Activated T-cell treated with anti-CD3 and anti-CD28 coated beads for 1 hour (primary cell): ENCODE measurements around the gene MRTFA.
"Not testable (repeated sequence)": the region's sequence is repeated elsewhere in the genome, so short reads cannot be mapped to it uniquely, and the experiment has no call there.

Source experiments
- DNase-seq: peaks from one replicate; pipeline ENCODE4 v3.0.0-alpha.2; 2020; ENCODE audit warnings: low read depth

The MRTFA gene

DNA sequence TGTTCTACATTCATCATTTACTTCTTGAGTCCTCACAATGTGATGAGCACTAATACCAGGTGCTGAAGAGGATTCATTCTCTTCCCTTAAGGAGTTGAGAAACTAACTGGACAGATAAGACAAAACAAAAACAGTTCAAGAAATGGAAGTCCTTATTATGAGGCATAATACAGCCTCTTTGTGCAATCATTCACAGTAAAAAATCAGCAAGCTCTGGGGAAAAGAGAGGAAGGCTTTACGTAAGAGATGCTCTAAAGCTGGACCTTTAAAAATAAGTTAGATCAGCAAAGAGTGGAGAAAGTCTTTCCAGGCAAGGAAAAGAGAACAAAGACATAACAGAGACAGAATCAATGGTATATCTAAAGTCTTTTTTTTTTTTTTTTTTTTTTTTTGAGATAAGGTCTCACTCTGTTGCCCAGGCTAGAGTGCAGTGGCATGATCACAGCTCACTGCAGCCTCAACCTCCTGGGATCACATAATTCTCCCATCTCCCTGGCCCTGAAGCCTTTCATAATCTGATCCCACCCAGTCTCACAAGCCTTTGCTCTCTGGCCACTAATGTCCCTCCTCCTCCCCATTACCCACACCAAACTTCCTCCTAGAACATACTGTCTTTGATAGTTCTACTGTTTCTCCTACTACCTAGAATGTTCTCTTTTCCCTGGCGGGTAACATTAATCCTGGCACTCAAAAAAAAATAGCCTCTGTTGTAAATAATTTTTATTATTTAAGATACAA is 40.9 kb downstream of the MRTFA start:
- DNase-seq: no peak

GRCh38 chr22:40594924-40595323 is 41.6 kb downstream of the MRTFA start:
- no peak for DNase-seq

DNA sequence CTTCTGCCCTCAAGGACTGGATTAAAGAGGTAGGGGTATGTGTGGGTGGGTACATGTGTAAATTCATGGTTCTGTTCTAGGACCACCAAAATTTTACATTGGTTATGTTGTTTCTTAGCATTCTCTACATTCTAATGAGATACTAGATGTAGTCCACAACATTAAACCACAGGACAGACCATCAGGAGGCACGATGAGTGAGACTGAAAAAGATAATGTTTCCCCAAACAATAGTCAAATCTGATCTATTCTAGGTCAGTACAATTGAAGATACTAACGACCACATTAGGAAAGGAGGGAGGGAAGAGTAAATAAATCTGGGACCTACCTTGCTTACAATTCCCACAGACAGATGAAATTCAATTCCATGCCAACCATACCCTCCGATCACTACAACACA is 42.2 kb downstream of the MRTFA start:
- no peak for DNase-seq

DNA sequence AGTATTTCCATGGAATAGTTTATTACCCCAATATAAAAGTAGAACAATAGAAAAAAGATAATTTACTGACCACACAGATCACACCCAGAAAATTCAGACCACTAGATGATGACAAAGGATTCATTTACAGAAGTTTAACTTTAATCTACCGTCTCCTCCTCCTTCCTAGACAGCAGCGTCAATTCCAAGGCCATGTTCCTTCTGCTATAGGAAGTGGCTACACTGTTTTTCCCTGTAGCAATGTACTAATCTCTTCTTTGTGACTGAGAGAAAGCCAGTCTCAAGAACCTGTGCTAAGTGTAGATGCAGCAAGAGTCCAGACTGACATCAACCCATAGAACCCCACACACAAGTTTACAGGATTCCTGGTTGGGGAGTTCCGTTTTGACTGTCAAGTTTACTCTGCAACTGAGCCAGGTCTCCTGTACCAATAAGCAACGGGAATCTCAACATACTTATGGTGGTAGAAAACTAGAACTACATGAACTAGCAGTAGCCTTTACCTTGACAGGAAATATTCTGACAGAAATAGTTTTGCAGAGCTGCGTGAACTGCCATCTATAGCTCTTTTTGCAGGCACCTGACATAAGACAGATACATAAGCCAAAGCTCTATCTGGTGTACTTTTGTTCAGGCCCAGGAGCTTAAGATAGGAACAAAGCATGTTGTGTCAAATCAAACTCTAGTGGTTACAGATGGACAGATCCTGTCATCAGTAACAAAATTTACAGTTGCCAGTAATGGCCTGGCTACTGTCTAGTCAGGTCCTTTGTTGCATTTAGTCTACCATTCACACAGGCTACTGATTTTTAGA is 42.9 kb downstream of the MRTFA start:
- DNase-seq: no peak

DNA sequence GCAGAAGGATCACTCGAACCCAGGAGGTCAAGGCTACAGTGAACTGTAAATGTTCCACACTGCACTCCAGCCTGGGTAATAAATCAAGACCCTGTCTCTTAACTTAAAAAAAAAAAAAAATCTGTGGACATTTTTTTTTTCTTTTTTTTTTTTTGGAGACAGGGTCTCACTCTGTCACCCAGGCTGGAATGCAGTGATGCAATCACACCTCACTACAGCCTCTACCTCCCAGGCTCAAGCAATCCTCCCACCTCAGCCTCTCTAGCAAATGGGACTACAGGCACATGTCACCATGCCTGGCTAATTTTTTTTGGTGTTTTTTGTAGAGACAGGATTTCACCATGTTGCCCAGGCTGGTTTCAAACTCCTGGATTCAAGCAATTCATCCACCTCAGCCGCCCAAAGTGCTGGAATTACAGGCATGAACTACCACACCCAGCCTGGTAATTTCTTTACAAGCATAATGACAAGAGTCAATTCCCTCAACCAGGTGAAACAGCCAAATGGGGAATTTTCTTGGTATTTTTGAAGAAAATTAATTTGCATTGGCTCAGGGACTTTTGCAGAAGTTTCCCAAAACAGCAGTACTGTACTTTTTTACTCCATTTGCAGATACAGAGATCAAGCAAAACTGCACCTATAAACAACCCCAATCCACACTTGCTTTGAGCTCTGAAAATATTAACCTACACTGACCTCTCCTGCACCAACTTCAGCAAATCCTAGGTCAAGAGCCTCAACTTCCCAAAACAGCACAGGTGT is 44.0 kb downstream of the MRTFA start:
- no peak for DNase-seq

- no peak for DNase-seq
Observed at GRCh38 chr22:40588726-40589125, 47.8 kb downstream of the MRTFA start.

DNA sequence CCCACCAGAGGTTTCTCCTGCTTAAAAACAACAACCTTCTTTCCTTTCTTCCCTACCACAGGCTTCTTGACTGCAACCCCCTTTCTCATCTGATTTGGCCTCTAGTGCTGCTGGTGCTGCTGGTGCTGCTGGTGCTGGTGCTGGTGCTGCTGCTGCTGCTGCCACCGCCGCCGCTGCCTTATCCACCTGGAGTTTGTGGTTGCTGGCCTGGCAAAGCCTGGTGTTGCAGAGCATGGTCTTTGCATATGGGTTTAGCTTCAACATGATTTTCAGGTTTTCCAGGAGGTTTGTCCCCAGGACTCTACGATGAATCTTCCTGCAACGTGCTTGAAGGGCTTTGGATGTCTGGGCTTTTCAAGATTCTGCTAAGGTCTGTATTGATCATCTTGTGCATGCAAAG is 49.7 kb downstream of the MRTFA start:
- no peak for DNase-seq

GRCh38 chr22:40585310-40585751 is 51.2 kb downstream of the MRTFA start:
- DNase-seq: no peak

DNA sequence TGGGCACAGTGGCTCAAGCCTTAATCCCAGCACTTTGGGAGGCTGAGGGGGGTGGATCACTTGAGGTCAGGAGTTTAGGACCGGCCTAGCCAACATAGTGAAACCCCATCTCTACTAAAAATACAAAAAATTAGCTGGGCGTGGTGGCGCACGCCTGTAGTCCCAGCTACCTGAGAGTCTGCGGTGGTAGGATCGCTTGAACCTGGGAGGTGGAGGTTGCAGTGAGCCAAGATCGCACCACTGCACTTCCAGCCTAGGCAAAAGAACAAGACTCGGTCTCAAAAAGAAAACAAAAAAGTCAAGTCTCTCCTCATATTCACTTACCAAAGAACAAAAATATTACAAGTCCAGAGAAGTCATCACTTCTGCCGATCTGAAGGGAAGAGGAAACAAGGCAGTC is 51.8 kb downstream of the MRTFA start:
- not testable (repeated sequence) for DNase-seq

DNA sequence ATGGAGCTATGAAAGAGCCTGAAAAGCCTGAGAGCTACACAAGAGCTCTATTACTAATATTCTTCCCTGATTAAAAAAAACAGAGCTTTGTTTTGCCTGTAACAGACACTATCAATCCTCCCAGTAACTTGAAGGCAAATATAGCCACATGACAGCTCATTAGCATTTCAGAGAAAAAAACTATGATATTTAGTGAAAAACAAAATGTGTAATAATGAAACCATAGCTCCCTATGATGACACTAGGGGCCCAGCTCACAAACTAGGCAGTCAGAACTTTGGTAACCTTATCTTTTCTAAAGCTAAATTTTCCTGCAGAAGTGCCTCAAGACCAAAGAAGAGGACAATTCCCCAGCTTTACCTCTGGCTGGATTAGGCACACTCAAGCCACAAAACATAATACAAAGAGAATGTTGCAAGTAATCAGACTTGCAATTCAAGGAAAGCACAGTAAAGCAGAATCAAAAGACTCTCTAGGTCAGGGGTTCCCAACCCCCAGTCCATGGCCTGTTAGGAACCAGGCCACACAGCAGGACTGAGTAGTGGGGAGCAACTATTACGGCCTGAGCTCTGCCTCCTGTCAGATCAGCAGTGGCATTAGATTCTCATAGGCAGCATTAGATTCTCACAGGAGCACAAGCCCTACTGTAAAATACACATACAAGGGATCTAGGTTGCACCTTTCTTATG is 53.3 kb downstream of the MRTFA start:
- no peak for DNase-seq

- DNase-seq: no peak
Observed at GRCh38 chr22:40582063-40582462, 54.5 kb downstream of the MRTFA start.

DNA sequence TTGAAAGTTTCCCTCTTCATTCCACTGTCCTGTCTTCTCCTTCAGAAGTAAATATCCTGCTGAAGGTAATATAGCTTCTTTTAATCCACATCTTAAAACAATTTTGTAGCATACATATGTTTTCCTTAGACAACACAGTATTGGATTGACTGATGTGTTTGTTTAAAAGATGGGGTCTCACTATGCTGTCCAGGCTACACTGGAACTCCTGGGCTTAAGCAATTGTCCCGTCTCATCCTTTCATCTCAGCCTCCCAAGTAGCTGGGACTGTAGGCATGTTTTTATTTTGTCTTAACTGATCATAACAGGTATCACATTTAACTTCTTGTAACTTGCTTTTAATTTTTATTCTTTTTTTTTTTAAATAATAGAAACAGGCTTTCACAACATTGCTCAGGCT is 55.9 kb downstream of the MRTFA start:
- no peak for DNase-seq

DNA sequence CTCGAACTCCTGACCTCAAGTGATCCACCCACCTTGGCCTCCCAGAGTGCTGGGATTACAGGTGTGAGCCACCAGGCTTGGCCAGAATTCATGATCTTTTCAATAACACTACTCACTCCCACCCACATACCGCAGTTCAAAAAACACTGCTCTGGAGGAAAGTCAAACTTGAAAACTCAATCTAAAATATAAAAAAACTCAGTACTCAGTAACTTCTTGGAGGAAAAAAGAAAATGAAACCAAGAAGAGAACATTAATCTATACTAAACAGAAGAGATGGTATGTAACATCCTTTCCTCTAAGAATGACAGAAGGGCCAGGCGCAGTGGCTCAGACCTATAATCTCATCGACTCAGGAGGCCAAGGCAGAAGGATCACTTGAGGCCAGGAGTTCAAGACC is 58.3 kb downstream of the MRTFA start:
- DNase-seq: no peak

DNA sequence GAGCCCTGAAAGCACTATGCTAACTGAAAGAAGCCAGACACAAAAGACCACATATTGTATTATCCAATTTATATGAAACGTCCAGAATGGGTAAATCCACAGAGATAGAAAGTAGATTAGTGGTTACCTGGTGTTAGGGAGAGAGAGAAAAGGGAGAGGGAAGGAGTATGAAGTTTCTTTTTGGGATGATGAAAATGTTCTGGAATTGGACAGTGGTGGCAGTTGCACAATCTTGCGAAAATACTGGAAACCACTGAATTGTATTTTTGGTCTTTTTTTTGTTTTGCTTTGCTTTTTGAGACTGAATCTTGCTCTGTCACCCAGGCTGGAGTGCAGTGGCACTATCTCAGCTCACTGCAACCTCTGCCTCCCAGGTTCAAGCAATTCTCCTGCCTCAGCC is 63.5 kb downstream of the MRTFA start:
- no peak for DNase-seq

GRCh38 chr22:40571887-40572286 is 64.6 kb downstream of the MRTFA start:
- DNase-seq: no peak

DNA sequence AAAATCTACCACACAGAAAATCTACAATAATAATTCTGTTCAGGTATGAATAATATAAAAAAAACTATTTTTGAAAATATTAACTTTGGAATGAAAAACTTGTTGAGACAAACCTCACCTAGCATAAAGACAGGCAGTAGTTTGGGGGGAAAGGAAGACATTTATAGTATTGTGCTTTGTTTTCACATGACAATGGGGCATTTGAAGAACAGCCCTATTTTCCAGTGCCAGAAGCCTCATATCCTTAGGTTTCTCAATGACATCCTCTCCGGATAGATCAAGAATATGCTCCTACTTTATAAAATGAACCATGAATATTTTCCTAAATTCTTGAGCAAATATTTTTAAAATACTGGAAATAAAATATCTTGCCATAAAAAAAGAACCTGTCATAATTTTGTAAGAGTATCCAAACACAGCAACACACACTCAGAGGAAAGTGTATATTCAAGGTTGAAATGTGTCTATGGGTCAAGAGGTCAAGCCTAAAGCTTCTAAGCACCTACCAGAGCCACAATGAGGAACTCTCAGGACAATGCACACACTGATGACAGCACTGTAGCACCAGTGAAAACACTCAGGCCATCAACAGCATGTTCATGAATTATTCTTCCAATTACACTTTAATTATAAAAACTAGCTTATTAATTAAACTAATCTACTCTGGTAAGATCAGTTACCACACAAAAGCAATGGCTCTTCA is 68.7 kb downstream of the MRTFA start:
- no peak for DNase-seq

GRCh38 chr22:40567106-40567505 is 69.4 kb downstream of the MRTFA start:
- DNase-seq: no peak

- no peak for DNase-seq
Observed at GRCh38 chr22:40560994-40561515, 75.5 kb downstream of the MRTFA start.

DNA sequence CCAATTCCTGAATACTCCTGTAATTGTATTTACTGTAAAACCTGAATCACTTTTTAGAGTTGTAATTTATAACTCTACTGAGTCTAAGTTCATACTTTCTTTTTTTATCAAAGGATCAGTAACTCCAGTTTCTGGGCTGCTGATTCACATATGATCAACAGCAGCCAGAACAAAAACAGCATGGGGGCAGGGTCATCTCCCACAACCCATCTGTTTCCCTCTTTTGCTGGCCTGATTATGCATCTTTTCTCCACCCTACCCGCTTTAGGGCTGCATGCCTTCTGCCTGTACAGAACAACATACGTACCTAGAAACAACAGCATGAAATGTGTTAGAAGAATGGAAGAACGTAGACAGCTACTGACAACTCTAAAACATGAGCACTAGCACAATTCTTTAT is 76.0 kb downstream of the MRTFA start:
- DNase-seq: no peak

- DNase-seq: no peak
Observed at GRCh38 chr22:40557972-40558371, 78.5 kb downstream of the MRTFA start.

DNA sequence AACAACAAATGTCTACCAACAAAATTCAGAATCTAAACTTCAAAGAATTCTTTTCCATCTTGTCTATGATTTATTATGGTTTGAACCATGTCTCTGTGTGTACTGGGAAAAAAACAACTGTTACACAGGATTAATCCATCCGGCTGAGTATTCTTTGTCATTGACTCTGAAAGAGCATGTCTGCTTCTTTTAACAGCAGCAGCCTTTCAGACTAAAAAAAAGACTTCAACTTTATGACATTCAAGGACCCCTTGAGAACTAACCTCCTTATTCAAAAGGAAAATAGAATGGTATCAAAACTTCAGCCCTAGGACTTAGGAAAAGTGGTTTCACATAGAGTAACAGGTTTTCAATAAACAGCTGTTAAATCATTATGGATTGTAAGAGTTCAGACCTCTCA is 79.9 kb downstream of the MRTFA start:
- no peak for DNase-seq
